GM21528 (cell line): ENCODE results near the gene PDE7B.

Experiments used
- ATAC-seq: cut with Tn5 transposase; IDR thresholded peaks from one replicate; pipeline ENCODE4 v1.9.1; 2021; ENCODE audit warnings: mild to moderate bottlenecking, moderate library complexity; ENCODE audit not compliant: unreplicated experiment, low FRiP score

Gene PDE7B

GRCh38 chr6:135883536-135883935, 32.0 kb downstream of the PDE7B start:
- ATAC-seq: no peak

DNA sequence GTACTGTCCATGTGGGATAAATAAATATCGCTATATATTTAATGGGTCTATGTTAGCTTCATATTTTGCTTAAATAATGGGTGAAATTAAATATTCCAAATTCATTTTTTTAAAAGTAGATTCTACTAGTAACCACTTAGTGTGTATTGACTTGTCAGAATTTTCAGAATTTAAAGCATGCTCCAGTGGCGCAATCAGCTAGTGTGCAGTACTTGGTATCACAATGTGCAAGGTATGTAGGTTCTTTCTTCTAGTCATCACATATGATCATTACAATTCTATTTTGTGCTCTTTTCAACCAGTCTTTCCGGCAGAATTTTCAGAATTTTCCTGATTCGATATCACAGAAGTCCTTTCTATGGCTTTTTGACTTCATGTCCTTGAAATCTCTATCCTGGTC, 32.6 kb downstream of the PDE7B start:
- no peak for ATAC-seq

- no peak for ATAC-seq
These were observed 35.6 kb downstream of the PDE7B start for GRCh38 chr6:135887069-135887468.

- ATAC-seq: no peak
These were observed 37.3 kb downstream of the PDE7B start for GRCh38 chr6:135888818-135889217.

- ATAC-seq: no peak
These were observed 39.4 kb downstream of the PDE7B start for GRCh38 chr6:135890876-135891275.

DNA sequence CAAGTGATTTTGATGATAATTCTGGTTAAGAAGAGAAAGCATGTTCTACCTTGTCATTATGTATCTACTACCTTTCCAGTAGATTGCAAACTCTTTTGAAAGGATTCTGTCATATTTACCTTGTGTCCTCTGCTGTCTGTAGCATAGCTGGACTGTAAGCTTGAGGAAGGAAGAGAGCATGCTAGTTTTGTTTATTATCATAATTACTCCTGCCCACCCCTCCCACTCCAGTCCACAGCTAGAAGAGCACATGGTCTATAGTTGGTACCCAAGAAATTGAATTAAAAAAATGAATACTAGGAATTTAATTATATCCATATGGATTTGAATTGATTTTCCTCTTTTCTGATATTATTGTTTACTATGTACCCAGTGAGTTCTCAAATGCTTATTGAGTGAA, 40.2 kb downstream of the PDE7B start:
- ATAC-seq: no peak

DNA sequence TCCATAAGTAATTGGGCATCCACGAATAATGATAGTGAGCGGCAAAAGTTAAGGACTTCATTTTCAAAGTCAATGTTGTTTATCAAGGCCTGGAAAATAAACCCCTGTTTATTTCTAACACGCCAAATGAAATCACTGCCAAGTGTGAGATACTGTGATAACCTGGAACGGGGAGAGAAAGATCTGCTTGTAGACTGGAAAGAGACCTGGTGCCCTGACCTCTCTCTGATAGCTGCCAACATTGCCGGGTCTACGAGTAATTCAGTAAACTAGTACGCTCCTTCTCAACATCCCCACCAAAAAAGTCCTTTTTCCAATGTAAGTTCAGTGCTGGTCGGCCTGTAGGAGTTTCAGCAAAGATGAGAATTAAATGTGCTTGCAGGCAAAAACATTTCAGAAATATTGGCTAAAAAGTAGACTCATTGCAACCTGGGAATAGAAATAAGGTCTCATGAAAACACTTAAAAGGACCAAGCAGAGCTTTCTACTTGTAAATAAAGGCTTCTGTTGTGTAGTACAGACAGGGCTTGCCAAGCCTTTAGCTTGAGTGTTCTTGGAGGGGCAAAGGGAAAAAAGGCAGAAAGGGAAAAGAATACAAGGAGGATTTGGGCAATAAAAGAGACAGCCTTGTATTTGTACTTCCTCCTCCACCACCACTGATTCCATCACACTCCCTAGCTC, 43.9 kb downstream of the PDE7B start:
- ATAC-seq: no peak

GRCh38 chr6:135897087-135897486, 45.6 kb downstream of the PDE7B start:
- ATAC-seq: no peak

GRCh38 chr6:135901774-135902524, 50.4 kb downstream of the PDE7B start:
- ATAC-seq: no peak

DNA sequence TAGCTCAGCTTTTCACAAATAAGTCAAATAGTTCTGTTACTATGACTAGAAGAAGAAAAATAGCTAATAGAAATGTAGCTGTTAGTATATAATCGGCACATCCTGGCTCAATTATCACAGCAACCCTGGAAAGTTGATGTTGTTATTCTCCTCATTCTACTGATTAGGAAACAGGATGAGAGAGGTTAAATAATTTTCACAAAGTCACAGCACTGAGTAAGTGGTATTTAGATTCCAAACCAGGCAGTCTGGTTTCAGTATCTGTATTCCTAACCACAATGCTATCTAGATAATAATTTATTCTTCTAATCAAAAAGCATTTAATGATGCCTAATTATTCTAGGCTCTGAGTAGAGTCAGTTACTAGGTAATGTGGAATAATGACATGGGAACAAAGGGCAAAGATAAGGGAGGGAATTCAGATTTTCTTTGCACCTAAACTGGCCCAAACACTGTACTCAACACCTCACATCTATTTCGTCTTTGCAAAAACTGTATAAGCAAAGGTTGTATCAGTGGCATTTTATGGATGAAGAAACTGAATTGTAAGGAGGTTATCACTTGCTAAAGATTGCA, 51.3 kb downstream of the PDE7B start:
- ATAC-seq: no peak

- no peak for ATAC-seq
These were observed 53.2 kb downstream of the PDE7B start for GRCh38 chr6:135904666-135905065.

DNA sequence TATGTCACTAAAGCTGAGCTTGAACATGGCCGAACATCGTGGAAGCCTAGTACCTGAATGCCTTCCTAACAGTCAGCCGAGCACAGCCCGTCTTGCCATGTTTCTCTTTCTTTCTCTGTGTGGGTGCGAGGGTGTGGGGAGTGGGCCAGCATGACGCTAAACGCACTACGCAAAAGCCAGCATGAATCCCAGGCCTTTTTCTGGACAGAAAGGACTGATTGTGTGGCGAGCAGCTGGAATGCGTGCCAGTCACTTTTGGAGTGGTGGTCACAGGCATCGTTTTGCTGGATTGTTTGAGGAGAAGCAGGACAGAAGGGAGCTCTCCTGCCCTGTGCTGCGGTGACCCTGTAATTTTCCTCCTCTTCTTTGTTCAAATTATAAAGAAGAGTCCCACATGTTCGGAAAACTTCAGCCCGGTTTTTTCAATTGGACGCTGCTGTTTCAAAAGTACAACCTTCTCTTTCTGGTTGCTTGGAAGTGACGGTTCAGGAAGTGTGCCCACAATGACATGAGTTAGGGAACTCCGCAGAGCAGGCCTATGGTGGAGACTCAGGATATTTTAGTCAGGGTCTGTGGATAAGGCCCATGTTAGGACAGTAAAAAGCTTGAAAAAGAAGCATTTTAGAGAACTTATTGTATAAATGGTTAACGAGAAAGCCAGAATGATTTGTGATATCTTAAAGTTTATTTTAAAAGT, 54.3 kb downstream of the PDE7B start:
- ATAC-seq: no peak

DNA sequence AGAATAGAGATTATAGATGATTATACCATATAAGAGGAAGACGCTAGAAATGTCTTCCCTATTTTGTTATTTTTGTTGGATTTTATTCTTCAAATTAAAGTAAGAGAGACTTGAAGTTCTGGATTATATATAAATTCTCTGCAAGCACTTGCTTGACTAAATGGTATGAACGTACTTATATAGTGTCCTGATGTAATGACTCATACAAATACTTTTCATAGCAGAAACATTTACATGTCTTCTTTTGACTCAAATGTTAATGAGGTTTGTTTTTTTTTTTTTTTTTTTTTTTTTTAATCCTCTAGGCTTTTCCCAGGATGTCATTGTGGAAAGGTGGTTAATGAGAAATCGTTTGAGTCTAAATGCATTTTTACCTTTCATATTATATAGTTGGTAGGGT, 55.0 kb downstream of the PDE7B start:
- no peak for ATAC-seq

GRCh38 chr6:135906972-135907465, 55.5 kb downstream of the PDE7B start:
- no peak for ATAC-seq

DNA sequence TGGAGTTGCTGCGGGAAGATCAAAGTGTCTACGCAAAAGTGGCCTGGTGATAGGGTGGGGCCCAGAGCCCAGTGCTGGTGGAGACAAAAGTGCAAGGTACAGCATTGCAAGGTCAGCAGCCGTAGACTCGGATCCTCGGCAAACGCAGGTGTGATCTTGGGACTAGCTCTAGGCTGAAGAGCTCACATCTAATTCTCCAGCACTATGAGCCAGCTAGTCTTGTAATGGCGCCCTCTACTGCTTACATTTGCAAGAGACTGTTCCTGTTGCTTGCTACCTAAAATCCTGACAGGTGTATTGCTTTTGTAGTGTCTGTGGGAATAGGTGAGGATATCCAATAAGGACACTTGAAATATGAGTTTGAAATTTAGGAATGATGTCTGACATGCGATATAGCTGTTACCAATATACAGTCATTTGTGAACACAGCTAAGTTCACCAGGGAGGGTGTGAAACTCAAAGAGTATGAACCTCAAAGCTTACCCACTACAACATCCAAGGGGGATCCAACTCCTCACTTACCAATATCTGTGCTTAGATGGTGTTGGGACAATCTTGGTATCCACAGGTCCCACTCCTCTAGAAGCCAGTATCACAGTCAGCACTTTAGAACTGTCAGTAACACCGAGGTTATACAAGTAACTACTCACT, 58.4 kb downstream of the PDE7B start:
- peak; percentile 85 for ATAC-seq

- ATAC-seq: no peak
These were observed 59.5 kb downstream of the PDE7B start for GRCh38 chr6:135910790-135911618.

GRCh38 chr6:135913785-135914184, 62.3 kb downstream of the PDE7B start:
- no peak for ATAC-seq

GRCh38 chr6:135919026-135919425, 67.5 kb downstream of the PDE7B start:
- no peak for ATAC-seq

GRCh38 chr6:135920689-135921088, 69.2 kb downstream of the PDE7B start:
- ATAC-seq: no peak

- ATAC-seq: no peak
These were observed 69.7 kb downstream of the PDE7B start for GRCh38 chr6:135921188-135921587.
